OCI-LY7 (cell line): ENCODE measurements around the gene HSPA4. TPM values are rescaled to one million over a fixed set of nuclear protein-coding genes. Genes with fewer than 3 reads are reported as not detected.

Experiments used
- BruUV-seq: library from RNA; stranded (reverse); fragments of 400-500 nt; replicated peaks from 2 replicates; lab custom pipeline; 2021; lab: Mats Ljungman, UMichigan
- CTCF ChIA-PET: fragments of 300-600 bp; sonication (Branson Sonifier 250); formaldehyde crosslinking; loops from one replicate; lab custom pipeline; 2022; ENCODE audit warnings: antibody characterized with exemption; ENCODE audit not compliant: unreplicated experiment; lab: Charles Lee
- POLR2A ChIA-PET: fragments of 300-600 bp; sonication (Branson Sonifier 250); formaldehyde crosslinking; loops from one replicate; lab custom pipeline; 2022; ENCODE audit warnings: antibody characterized with exemption; lab: Charles Lee
- DNase-seq: peaks from one replicate; pipeline ENCODE4 v3.0.0-alpha.2; 2015; ENCODE audit warnings: low spot score
- H2AFZ ChIP-seq: fragments of 200-600 bp; sonication (generic), shearing (Covaris generic); 2 replicates; pipeline ENCODE4 v1.6.1; 2014; ENCODE audit warnings: mild to moderate bottlenecking, antibody characterized with exemption, low read length, moderate library complexity
- H3K27ac ChIP-seq: fragments of 200-600 bp; sonication (generic); 2 replicates; pipeline ENCODE4 v1.5.1; 2014; ENCODE audit warnings: mixed run types, low read depth, mild to moderate bottlenecking, moderate library complexity, low read length, inconsistent platforms; ENCODE audit not compliant: poor library complexity, severe bottlenecking
- H3K36me3 ChIP-seq: fragments of 200-600 bp; sonication (generic); 2 replicates; pipeline ENCODE4 v1.6.1; 2014; ENCODE audit warnings: mild to moderate bottlenecking, antibody characterized with exemption, low read length, moderate library complexity, mixed read lengths; ENCODE audit not compliant: insufficient read depth
- H3K4me1 ChIP-seq: fragments of 200-600 bp; sonication (generic); 2 replicates; pipeline ENCODE4 v1.5.1; 2014; ENCODE audit warnings: mild to moderate bottlenecking, low read length; ENCODE audit not compliant: insufficient read depth, poor library complexity, severe bottlenecking
- H3K4me2 ChIP-seq: fragments of 200-600 bp; sonication (generic); 2 replicates; pipeline ENCODE4 v1.6.1; 2014; ENCODE audit warnings: mild to moderate bottlenecking, low read length
- H3K4me3 ChIP-seq: fragments of 200-600 bp; sonication (generic); 2 replicates; pipeline ENCODE4 v1.5.1; 2014; ENCODE audit warnings: mild to moderate bottlenecking, low read depth, low read length; ENCODE audit not compliant: poor library complexity, severe bottlenecking
- H3K79me2 ChIP-seq: fragments of 200-600 bp; sonication (generic); 2 replicates; pipeline ENCODE4 v1.6.1; 2016; ENCODE audit warnings: low read depth, mild to moderate bottlenecking, low read length, moderate library complexity, mixed read lengths; ENCODE audit not compliant: insufficient read depth
- H3K9me2 ChIP-seq: fragments of 200-600 bp; sonication (generic); 2 replicates; pipeline ENCODE4 v1.6.1; 2016; ENCODE audit warnings: mild to moderate bottlenecking, low read length, mixed read lengths; ENCODE audit not compliant: insufficient read depth
- H3K9me3 ChIP-seq: fragments of 200-600 bp; sonication (generic); 2 replicates; pipeline ENCODE4 v1.6.1; 2014; ENCODE audit warnings: mild to moderate bottlenecking, mixed run types, low read length, mixed read lengths
- H4K20me1 ChIP-seq: fragments of 200-600 bp; sonication (generic); 2 replicates; pipeline ENCODE4 v1.6.1; 2014; ENCODE audit warnings: mild to moderate bottlenecking, antibody characterized with exemption, low read length, moderate library complexity, mixed read lengths; ENCODE audit not compliant: insufficient read depth
- EZH2phosphoT487 ChIP-seq: fragments of 200-600 bp; sonication (generic); IDR thresholded peaks from 2 replicates; pipeline ENCODE4 v1.6.1; 2018; ENCODE audit warnings: low read depth, borderline replicate concordance, mild to moderate bottlenecking, mixed run types, antibody characterized with exemption, low read length, moderate library complexity, mixed read lengths
- intact Hi-C: fragments of 100-400 bp; cut with micrococcal nuclease; formaldehyde crosslinking; loops from one replicate; pipeline ENCODE4 v1.10.0; 2022; ENCODE audit not compliant: unreplicated experiment
- total RNA-seq, 2 experiments: library from RNA; depleted of rRNA in 1 of 2; stranded (reverse); fragments of >200 nt in 1 of 2; shearing (Covaris generic) in 1 of 2; gene quantifications; 2 replicates each; pipeline ENCODE4 v1.2.3, GENCODE V29; 2014 to 2022
- TF ChIP-seq, protein P1 (sequence below): fragments of 200-600 bp; sonication (generic); conservative IDR thresholded peaks from 2 replicates; pipeline ENCODE4 v1.5.1; 2014; ENCODE audit warnings: mild to moderate bottlenecking, antibody characterized with exemption, low read length, moderate library complexity, mixed read lengths

HSPA4 gene
- total RNA-seq, 2 experiments from 2014 or later, result 65.4 to 226 TPM

DNA sequence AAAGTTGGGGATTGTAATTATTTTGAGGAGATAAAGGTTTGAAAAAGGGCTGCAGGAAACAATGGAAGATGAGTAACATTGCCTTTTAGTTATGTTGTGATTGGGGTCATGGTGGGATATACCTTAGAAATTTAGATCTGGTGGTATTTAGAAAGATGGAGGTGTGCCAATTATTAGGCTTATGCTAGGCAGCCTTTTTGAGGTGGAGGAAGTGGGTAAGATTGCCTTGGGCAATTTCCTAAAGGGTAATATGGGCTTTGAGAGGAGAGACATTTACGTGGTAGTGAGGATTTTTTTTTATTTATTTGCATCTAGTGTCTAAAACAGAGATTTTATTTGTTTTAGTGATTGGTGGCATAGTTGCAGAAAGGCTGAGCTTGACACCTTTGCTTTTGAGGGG, 10.5 kb downstream of the HSPA4 start:
- no TSS peak for BruUV-seq
- intact Hi-C loops, result no loop called here
- TF ChIP-seq EZH2phosphoT487, result no peak
- TF ChIP-seq, protein P1, sequence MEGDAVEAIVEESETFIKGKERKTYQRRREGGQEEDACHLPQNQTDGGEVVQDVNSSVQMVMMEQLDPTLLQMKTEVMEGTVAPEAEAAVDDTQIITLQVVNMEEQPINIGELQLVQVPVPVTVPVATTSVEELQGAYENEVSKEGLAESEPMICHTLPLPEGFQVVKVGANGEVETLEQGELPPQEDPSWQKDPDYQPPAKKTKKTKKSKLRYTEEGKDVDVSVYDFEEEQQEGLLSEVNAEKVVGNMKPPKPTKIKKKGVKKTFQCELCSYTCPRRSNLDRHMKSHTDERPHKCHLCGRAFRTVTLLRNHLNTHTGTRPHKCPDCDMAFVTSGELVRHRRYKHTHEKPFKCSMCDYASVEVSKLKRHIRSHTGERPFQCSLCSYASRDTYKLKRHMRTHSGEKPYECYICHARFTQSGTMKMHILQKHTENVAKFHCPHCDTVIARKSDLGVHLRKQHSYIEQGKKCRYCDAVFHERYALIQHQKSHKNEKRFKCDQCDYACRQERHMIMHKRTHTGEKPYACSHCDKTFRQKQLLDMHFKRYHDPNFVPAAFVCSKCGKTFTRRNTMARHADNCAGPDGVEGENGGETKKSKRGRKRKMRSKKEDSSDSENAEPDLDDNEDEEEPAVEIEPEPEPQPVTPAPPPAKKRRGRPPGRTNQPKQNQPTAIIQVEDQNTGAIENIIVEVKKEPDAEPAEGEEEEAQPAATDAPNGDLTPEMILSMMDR, result no peak
- CTCF ChIA-PET, result no interaction called here
- H3K36me3 ChIP-seq, result peaks cover 80% of the 10 kb centered on the region
- H2AFZ ChIP-seq, result no peak overlapping the region
- H3K9me3 ChIP-seq, result no peaks in the 10 kb centered on the region
- POLR2A ChIA-PET, result interaction anchor here (0.7 to 1.4 kb wide), 4 partner anchors 9 to 42 kb away, joined by 3 to 4 read pairs (median 4); no protein-coding TSS in a partner anchor
- H3K9me2 ChIP-seq, result no peaks in the 10 kb centered on the region
- H3K4me1 ChIP-seq, result peaks cover 15% of the 10 kb centered on the region
- H3K79me2 ChIP-seq, result peaks cover 100% of the 10 kb centered on the region
- no peak overlapping the region for H3K27ac ChIP-seq
- H4K20me1 ChIP-seq, result peaks cover 23% of the 10 kb centered on the region
- DNase-seq, result no peak
- no peak overlapping the region for H3K4me3 ChIP-seq
- H3K4me2 ChIP-seq, result no peak overlapping the region

DNA sequence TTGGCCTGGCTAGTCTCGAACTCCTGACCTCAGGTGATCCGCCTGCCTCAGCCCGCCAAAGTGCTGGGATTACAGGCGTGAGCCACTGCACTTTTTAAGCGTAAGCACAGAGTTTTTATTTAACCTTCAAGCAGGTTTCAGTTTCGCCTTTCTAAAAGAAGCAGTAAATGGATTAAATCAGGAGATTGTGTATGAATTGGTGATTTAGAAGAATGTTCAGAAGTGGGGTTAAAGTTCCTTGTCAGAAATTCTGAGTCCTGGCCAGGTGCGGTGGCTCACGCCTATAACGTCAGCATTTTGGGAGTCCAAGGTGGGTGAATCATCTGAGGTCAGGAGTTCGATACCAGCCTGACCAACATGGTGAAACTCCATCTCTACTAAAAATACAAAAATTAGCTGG, 12.2 kb downstream of the HSPA4 start:
- ChIA-PET POLR2A (interaction anchor here (1.1 kb wide), 1 partner anchor 12 kb away, joined by 4 read pairs; the partner anchor contains the start of gene HSPA4), CTCF (no interaction called here)
- Histone ChIP-seq H3K4me2 (no peak overlapping the region), H3K4me3 (no peak overlapping the region), H3K4me1 (peaks cover 8% of the 10 kb centered on the region), H4K20me1 (peaks cover 16% of the 10 kb centered on the region; the same call in 1 of the 2 replicates), H3K36me3 (peaks cover 86% of the 10 kb centered on the region), H3K27ac (no peak overlapping the region), H3K79me2 (peaks cover 90% of the 10 kb centered on the region), H2AFZ (no peak overlapping the region), H3K9me3 (no peaks in the 10 kb centered on the region), H3K9me2 (no peaks in the 10 kb centered on the region)
- intact Hi-C loops, result no loop called here
- BruUV-seq, result no TSS peak
- TF ChIP-seq, protein P1, result no peak
- no peak for TF ChIP-seq EZH2phosphoT487
- DNase-seq, result no peak

DNA sequence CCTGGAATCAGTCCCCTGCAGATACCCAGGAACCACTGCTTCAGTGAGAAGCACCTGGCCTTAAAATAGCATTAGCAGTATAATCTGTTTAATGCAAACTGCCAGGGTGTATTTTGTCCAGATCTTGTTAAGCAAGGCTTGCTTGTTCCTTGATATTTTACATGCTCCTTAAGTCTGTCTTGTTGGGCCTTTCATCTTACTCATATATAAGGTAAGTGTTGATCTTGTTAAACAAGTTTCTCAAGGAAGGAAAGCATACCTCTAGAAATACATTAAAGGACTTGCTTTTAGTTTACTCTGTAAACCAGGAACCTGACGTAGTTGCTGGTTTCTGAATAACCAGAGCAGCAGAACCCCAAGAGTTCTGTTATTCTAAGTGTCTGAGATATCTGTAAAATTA, 13.7 kb downstream of the HSPA4 start:
- BruUV-seq, result no TSS peak
- Histone ChIP-seq H3K4me2 (no peak overlapping the region), H4K20me1 (peaks cover 11% of the 10 kb centered on the region; the same call in 1 of the 2 replicates)

More for the DNA sequence above, 13.7 kb downstream of the HSPA4 start:
- POLR2A ChIA-PET, result no interaction called here
- Histone ChIP-seq H2AFZ (no peak overlapping the region), H3K27ac (no peak overlapping the region), H3K79me2 (peaks cover 86% of the 10 kb centered on the region), H3K4me1 (peaks cover 8% of the 10 kb centered on the region), H3K9me2 (no peaks in the 10 kb centered on the region), H3K36me3 (peaks cover 90% of the 10 kb centered on the region), H3K4me3 (no peak overlapping the region), H3K9me3 (no peaks in the 10 kb centered on the region)
- intact Hi-C loops, result no loop called here
- no peak for TF ChIP-seq EZH2phosphoT487
- TF ChIP-seq, protein P1, result no peak
- CTCF ChIA-PET, result no interaction called here
- no peak for DNase-seq
